HL-60 (cell line): ENCODE data around the gene LIN7A.

Experiments used
- CTCF ChIP-seq: IDR thresholded peaks from one replicate; pipeline ENCODE4 v1.5.1; 2011; ENCODE audit warnings: low read length, control low read depth, inconsistent platforms; ENCODE audit not compliant: insufficient read depth
- GABPA ChIP-seq: IDR thresholded peaks from 2 replicates; pipeline ENCODE4 v1.6.1; 2012; ENCODE audit warnings: low read depth
- REST ChIP-seq: IDR thresholded peaks from 2 replicates; pipeline ENCODE4 v1.6.1; 2012; ENCODE audit warnings: low read depth; ENCODE audit not compliant: insufficient replicate concordance
- SPI1 ChIP-seq: IDR thresholded peaks from 2 replicates; pipeline ENCODE4 v1.6.1; 2012; ENCODE audit warnings: low read depth, mild to moderate bottlenecking, borderline replicate concordance

DNA sequence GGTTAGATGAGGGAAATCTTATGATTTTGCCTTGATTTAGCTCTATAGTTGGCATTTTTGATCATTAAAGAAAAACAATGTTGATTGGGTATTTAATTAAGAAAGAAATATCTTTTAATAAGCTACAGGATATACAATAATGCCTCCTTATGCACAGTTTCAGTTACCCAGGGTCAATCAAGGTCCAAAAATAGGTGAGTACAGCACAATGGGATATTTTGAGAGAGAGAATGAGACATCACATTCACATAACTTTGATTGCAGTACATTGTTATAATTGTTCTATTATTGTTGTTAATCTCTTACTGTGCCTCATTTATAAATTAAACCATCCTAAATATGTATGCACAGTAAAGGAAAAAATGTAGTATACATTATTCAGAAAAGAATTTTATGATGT, 118.9 kb downstream of the LIN7A start:
- TF ChIP-seq SPI1 (no peak), CTCF (no peak), GABPA (no peak), REST (no peak)
